SH-SY5Y (cell line): ENCODE measurements around the gene WRAP53.

Experiments
- GATA2 ChIP-seq: IDR thresholded peaks from 2 replicates; pipeline ENCODE4 v1.6.1; 2011; ENCODE audit warnings: mild to moderate bottlenecking, low read depth, low read length
- GATA3 ChIP-seq: IDR thresholded peaks from 2 replicates; pipeline ENCODE4 v1.6.1; 2011; ENCODE audit warnings: low read depth, mild to moderate bottlenecking, low read length, moderate library complexity

DNA sequence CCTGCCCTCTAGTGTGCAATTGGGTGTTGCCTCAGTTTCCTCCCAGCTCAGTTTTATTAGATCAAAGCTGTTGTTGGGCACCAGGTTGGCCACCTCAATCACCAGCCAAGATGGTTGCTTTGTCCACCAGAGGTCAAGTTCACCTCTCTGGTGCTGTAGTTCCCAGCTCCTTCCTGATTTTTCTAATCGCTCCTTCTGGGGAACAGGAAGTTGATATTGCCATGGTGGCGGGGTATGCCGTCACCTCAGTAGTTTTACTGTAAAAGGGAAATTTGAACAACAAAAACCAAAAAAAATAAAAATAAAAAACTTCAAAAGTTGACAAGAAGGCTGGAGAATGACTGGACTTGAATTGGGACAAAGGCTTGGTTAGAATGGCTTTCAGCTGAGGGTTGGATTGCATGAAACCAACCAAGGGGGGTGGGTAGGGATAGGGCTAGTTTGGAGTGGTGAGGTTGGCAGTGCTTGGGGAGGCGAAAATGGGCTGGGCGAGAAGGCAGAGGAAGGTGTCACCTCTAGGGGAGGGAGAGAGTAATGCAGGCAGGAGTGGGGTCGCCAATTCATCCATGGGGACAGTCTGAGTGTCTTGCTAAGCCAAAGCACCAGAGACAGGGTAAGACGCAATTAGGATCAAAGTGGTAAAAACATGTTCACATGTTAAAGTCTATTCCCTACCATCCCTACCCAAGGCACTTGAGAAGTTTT lies 22.9 kb downstream of the WRAP53 start:
- TF ChIP-seq GATA2, result no peak
- TF ChIP-seq GATA3, result no peak
